PC-3 (cell line): ENCODE data around the gene PSAPL1.

ENCODE experiments used
- EZH2 ChIP-seq: fragments of 300-600 bp; sonication (generic); IDR thresholded peaks from one replicate; pipeline ENCODE4 v1.6.1; 2017; ENCODE audit warnings: antibody characterized with exemption, mild to moderate bottlenecking, low read length; ENCODE audit not compliant: unreplicated experiment
- TF ChIP-seq, protein P1 (sequence below): fragments of 300-600 bp; sonication (generic); conservative IDR thresholded peaks from 2 replicates; pipeline ENCODE4 v1.5.1; 2017; ENCODE audit warnings: antibody characterized with exemption, low read depth, mild to moderate bottlenecking, low read length

DNA sequence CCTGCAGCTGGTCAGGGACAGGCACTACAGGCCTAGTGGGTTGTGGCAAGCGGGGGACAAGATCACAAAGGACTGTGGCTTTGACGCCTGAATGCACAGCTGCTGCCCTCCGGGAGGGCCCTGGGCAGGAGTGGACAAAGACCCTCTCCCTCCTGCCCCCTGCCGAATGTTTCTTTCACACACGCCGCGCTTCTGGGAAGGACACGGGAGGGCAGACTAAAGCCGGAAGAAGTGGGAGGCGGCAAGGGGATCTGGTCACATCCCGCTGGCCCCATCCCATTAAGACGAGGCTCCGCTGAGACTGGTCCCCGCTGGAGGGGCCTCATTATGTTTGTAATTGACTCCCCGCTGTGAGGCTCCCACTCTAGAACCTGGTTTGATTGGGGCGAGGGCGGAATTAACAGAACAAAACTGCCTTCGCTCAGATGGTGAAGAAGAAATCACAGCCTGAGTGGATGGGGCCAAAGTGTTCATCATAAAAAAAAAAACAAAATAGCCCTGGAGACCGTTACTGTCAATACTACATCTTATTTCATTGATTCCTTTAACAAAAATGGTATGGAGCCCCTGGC lies 37.8 kb upstream of the PSAPL1 start:
- TF ChIP-seq, protein P1, sequence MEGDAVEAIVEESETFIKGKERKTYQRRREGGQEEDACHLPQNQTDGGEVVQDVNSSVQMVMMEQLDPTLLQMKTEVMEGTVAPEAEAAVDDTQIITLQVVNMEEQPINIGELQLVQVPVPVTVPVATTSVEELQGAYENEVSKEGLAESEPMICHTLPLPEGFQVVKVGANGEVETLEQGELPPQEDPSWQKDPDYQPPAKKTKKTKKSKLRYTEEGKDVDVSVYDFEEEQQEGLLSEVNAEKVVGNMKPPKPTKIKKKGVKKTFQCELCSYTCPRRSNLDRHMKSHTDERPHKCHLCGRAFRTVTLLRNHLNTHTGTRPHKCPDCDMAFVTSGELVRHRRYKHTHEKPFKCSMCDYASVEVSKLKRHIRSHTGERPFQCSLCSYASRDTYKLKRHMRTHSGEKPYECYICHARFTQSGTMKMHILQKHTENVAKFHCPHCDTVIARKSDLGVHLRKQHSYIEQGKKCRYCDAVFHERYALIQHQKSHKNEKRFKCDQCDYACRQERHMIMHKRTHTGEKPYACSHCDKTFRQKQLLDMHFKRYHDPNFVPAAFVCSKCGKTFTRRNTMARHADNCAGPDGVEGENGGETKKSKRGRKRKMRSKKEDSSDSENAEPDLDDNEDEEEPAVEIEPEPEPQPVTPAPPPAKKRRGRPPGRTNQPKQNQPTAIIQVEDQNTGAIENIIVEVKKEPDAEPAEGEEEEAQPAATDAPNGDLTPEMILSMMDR = no peak
- no peak for TF ChIP-seq EZH2
